GM12878 (cell line): Measurements from ENCODE around the gene GCNT1.
"Not testable (repeated sequence)": the region's sequence is repeated elsewhere in the genome, so short reads cannot be mapped to it uniquely, and the experiment has no call there.

Source experiments
- CTCF ChIP-seq, 3 experiments: IDR thresholded peaks in 2 of 3; conservative IDR thresholded peaks in 1 of 3; 2 replicates each; pipeline ENCODE4 v1.5.1; 2011; ENCODE audit warnings: low read depth in 3 of 3, low read length in 3 of 3, mild to moderate bottlenecking in 3 of 3, control low read depth in 2 of 3, moderate library complexity in 2 of 3, inconsistent platforms in 1 of 3, mixed read lengths in 1 of 3; ENCODE audit not compliant: control insufficient read depth in 2 of 3, insufficient read depth in 1 of 3; ENCODE audit errors: extremely low read depth in 1 of 3
- EZH2 ChIP-seq: IDR thresholded peaks from 2 replicates; pipeline ENCODE4 v1.6.1; 2012; ENCODE audit warnings: low read depth, mild to moderate bottlenecking, control low read depth, inconsistent platforms, low read length, borderline replicate concordance; ENCODE audit not compliant: control insufficient read depth
- NR2F1 ChIP-seq: fragments of 450-650 bp; conservative IDR thresholded peaks from 2 replicates; pipeline ENCODE4 v1.6.1; 2017; ENCODE audit warnings: mild to moderate bottlenecking
- POLR2A ChIP-seq: IDR thresholded peaks from 2 replicates; pipeline ENCODE4 v1.6.1; 2011; ENCODE audit warnings: low read depth, mild to moderate bottlenecking, low read length
- REST ChIP-seq: IDR thresholded peaks from 2 replicates; pipeline ENCODE4 v1.6.1; 2012; ENCODE audit warnings: mild to moderate bottlenecking, low read depth, low read length

- not testable (repeated sequence) for TF ChIP-seq CTCF (IDR thresholded peaks at IDR 0.05 in 2 of 3, conservative IDR thresholded peaks at IDR 0.05 in 1 of 3; ENCODE audit: control insufficient read depth in 2 of 3, extremely low read depth in 1 of 3, insufficient read depth in 1 of 3, low read depth in 3 of 3, low read length in 3 of 3); POLR2A; REST; NR2F1; EZH2
These were observed 32.1 kb downstream of the GCNT1 start for GRCh38 chr9:76491056-76491455.
